HCT116 (cell line): ENCODE measurements around the gene MDFIC. TPM values are rescaled to one million over a fixed set of nuclear protein-coding genes. Genes with fewer than 3 reads are reported as not detected.

Experiments
- ATAC-seq: fragments of 200-7000 bp; cut with Tn5 transposase; 2 replicates; pipeline ENCODE4 v1.9.1; 2020; ENCODE audit warnings: mild to moderate bottlenecking, moderate library complexity
- BruUV-seq: library from RNA; stranded (reverse); fragments of 400-500 nt; replicated peaks from 2 replicates; lab custom pipeline; 2021; lab: Mats Ljungman, UMichigan
- CTCF ChIA-PET: fragments of 300-600 bp; sonication (Branson Sonifier 250); formaldehyde crosslinking; loops from one replicate; lab custom pipeline; 2021; ENCODE audit warnings: antibody characterized with exemption; lab: Charles Lee
- POLR2A ChIA-PET: fragments of 300-600, 350-600 bp; sonication (Branson Sonifier 250); formaldehyde crosslinking; loops from one replicate; lab custom pipeline; 2021; ENCODE audit warnings: antibody characterized with exemption; lab: Charles Lee
- RAD21 ChIA-PET, 2 experiments: fragments of 300-600 bp; sonication (Branson Sonifier 250); formaldehyde crosslinking; loops; one replicate each; lab custom pipeline; 2023; ENCODE audit warnings: low total read pairs in 2 of 2; ENCODE audit not compliant: uncharacterized antibody in 2 of 2, unreplicated experiment in 2 of 2, low non-redundant PET in 1 of 2; lab: Charles Lee
- DNase-seq: peaks from one replicate; pipeline ENCODE4 v3.0.0-alpha.2; 2010; ENCODE audit warnings: low read depth, low spot score
- H2AFZ ChIP-seq: fragments of 200-600 bp; shearing (Covaris generic), sonication (generic); 2 replicates; pipeline ENCODE4 v1.6.1; 2017; ENCODE audit warnings: low read depth, mixed run types, mixed read lengths, antibody characterized with exemption, low read length; ENCODE audit not compliant: poor library complexity, severe bottlenecking
- H3K27ac ChIP-seq: 2 replicates; pipeline ENCODE4 v1.5.1; 2012; ENCODE audit warnings: low read depth, low read length
- H3K27me3 ChIP-seq: fragments of 200-600 bp; sonication (generic); 2 replicates; pipeline ENCODE4 v1.6.1; 2016; ENCODE audit warnings: mixed run types, low read length, mixed read lengths; ENCODE audit not compliant: insufficient read depth
- H3K36me3 ChIP-seq, 2 experiments: fragments of 200-500 bp in 1 of 2; fragments of 200-600 bp in 1 of 2; sonication (Bioruptor generic) in 1 of 2; sonication (generic) in 1 of 2; 2 replicates each; pipeline versions ENCODE4 v1.5.1 to v1.6.1; 2014 to 2016; ENCODE audit warnings: low read length in 2 of 2, inconsistent platforms in 1 of 2, mixed read lengths in 1 of 2, mixed run types in 1 of 2; ENCODE audit not compliant: insufficient read depth in 2 of 2, control insufficient read depth in 1 of 2
- H3K4me1 ChIP-seq, 2 experiments: fragments of 200-600 bp in 1 of 2; sonication (generic) in 1 of 2; 2 replicates each; pipeline versions ENCODE4 v1.5.1 to v1.6.1; 2012 to 2017; ENCODE audit warnings: low read length in 2 of 2, inconsistent platforms in 1 of 2, mild to moderate bottlenecking in 1 of 2, mixed read lengths in 1 of 2, mixed run types in 1 of 2, moderate library complexity in 1 of 2; ENCODE audit not compliant: insufficient read depth in 2 of 2, control insufficient read depth in 1 of 2
- H3K4me2 ChIP-seq: fragments of 200-600 bp; sonication (generic); 2 replicates; pipeline ENCODE4 v1.6.1; 2017; ENCODE audit warnings: mixed run types, low read length, mixed read lengths
- H3K4me3 ChIP-seq, 2 experiments: fragments of 200-600 bp in 1 of 2; sonication (generic) in 1 of 2; replicated peaks in 1 of 2; 2 replicates each; pipeline ENCODE4 v1.5.1; 2011 to 2016; ENCODE audit warnings: low read length in 2 of 2, control low read depth in 1 of 2, low read depth in 1 of 2, mild to moderate bottlenecking in 1 of 2, mixed read lengths in 1 of 2, mixed run types in 1 of 2
- H3K79me2 ChIP-seq: fragments of 200-600 bp; sonication (generic); 2 replicates; pipeline ENCODE4 v1.6.1; 2017; ENCODE audit warnings: mild to moderate bottlenecking, mixed run types, low read length, moderate library complexity, mixed read lengths; ENCODE audit not compliant: insufficient read depth
- H3K9ac ChIP-seq: fragments of 200-600 bp; sonication (generic); 2 replicates; pipeline ENCODE4 v1.6.1; 2016; ENCODE audit warnings: low read length, mixed read lengths
- H3K9me2 ChIP-seq: fragments of 200-600 bp; sonication (generic), shearing (Covaris generic); 2 replicates; pipeline ENCODE4 v1.6.1; 2017; ENCODE audit warnings: mixed run types, mild to moderate bottlenecking, moderate library complexity; ENCODE audit not compliant: insufficient read depth
- H3K9me3 ChIP-seq, 2 experiments: fragments of 200-500 bp in 1 of 2; fragments of 200-600 bp in 1 of 2; sonication (Bioruptor generic) in 1 of 2; sonication (generic) in 1 of 2; 2 replicates each; pipeline ENCODE4 v1.6.1; 2014 to 2017; ENCODE audit warnings: low read length in 2 of 2, mixed read lengths in 2 of 2, inconsistent platforms in 1 of 2, low read depth in 1 of 2, mild to moderate bottlenecking in 1 of 2, mixed run types in 1 of 2, moderate library complexity in 1 of 2; ENCODE audit not compliant: control insufficient read depth in 1 of 2, insufficient read depth in 1 of 2
- H4K20me1 ChIP-seq: fragments of 200-600 bp; sonication (generic), shearing (Covaris generic); 2 replicates; pipeline ENCODE4 v1.6.1; 2017; ENCODE audit warnings: mixed run types, mild to moderate bottlenecking, moderate library complexity; ENCODE audit not compliant: insufficient read depth
- ATF3 ChIP-seq: IDR thresholded peaks from 2 replicates; pipeline ENCODE4 v1.6.1; 2012
- CBX3 ChIP-seq: IDR thresholded peaks from 2 replicates; pipeline ENCODE4 v1.6.1; 2012; ENCODE audit warnings: low read depth
- CEBPB ChIP-seq: IDR thresholded peaks from 2 replicates; pipeline ENCODE4 v1.6.1; 2012; ENCODE audit warnings: low read depth
- EGR1 ChIP-seq: IDR thresholded peaks from 2 replicates; pipeline ENCODE4 v1.6.1; 2012; ENCODE audit warnings: low read depth
- EZH2 ChIP-seq: fragments of 200-600 bp; sonication (generic); IDR thresholded peaks from 2 replicates; pipeline ENCODE4 v1.6.1; 2017; ENCODE audit warnings: antibody characterized with exemption, mixed run types
- EZH2phosphoT487 ChIP-seq: fragments of 200-600 bp; IDR thresholded peaks from 2 replicates; pipeline ENCODE4 v1.6.1; 2018; ENCODE audit warnings: antibody characterized with exemption, borderline replicate concordance
- POLR2A ChIP-seq: IDR thresholded peaks from 2 replicates; pipeline ENCODE4 v1.7.0; 2011; ENCODE audit warnings: borderline replicate concordance; ENCODE audit not compliant: insufficient read depth, insufficient read length; ENCODE audit errors: extremely low read depth
- POLR2AphosphoS5 ChIP-seq: IDR thresholded peaks from 2 replicates; pipeline ENCODE4 v1.6.1; 2011; ENCODE audit warnings: mild to moderate bottlenecking, low read depth, low read length, moderate library complexity
- TCF7L2 ChIP-seq: IDR thresholded peaks from 2 replicates; pipeline ENCODE4 v1.7.0; 2011; ENCODE audit warnings: borderline replicate concordance, inconsistent platforms; ENCODE audit not compliant: insufficient read depth, insufficient read length; ENCODE audit errors: extremely low read depth
- ZBTB33 ChIP-seq: IDR thresholded peaks from 2 replicates; pipeline ENCODE4 v1.6.1; 2011; ENCODE audit warnings: mild to moderate bottlenecking, low read length, moderate library complexity; ENCODE audit not compliant: insufficient replicate concordance; ENCODE audit errors: extremely low read depth
- ZNF274 ChIP-seq: fragments of 200-500 bp; sonication (Bioruptor generic); IDR thresholded peaks from 2 replicates; pipeline ENCODE4 v1.6.1; 2014; ENCODE audit warnings: mild to moderate bottlenecking, low read depth, low read length, inconsistent platforms
- intact Hi-C: fragments of 100-400 bp; cut with micrococcal nuclease; formaldehyde crosslinking; loops from 2 replicates; pipeline ENCODE4 v1.10.0; 2022
- total RNA-seq: library from RNA; stranded (reverse); gene quantifications from one replicate; pipeline ENCODE4 v1.2.1, GENCODE V29; 2021; ENCODE audit not compliant: unreplicated experiment
- TF ChIP-seq, protein P1 (sequence below): IDR thresholded peaks from 2 replicates; pipeline ENCODE4 v1.6.1; 2012; ENCODE audit warnings: low read depth
- TF ChIP-seq, protein P2 (sequence below): IDR thresholded peaks from 2 replicates; pipeline ENCODE4 v1.6.1; 2012

The MDFIC gene
- total RNA-seq, 1 experiment from 2014 or later: 8.3 TPM

DNA sequence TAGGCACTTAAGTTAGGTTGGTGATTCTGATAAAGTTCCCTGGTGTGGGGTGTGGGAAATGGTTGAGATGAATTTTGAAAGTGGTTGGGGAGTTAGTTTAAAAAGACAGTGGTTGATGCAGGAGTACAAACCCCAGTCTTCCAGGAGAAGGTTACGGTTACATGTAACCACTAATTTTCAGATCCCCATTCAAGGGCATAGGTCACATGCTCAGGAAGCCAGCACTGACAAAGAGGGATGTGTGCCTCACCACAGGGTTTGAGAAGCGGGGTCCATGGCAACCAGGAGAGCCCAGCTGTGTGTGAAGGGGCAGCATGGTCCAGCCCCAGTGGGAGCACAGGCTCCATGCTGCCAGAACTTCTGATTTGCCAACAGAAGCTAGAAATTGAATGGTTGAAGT, 144.2 kb downstream of the MDFIC start:
- ChIA-PET POLR2A (no interaction called here), RAD21 (no interaction called here), CTCF (no interaction called here)
- no peak for TF ChIP-seq EZH2
- no peak for TF ChIP-seq POLR2AphosphoS5
- TF ChIP-seq ATF3: no peak
- no peak for TF ChIP-seq EZH2phosphoT487
- TF ChIP-seq, protein P1, sequence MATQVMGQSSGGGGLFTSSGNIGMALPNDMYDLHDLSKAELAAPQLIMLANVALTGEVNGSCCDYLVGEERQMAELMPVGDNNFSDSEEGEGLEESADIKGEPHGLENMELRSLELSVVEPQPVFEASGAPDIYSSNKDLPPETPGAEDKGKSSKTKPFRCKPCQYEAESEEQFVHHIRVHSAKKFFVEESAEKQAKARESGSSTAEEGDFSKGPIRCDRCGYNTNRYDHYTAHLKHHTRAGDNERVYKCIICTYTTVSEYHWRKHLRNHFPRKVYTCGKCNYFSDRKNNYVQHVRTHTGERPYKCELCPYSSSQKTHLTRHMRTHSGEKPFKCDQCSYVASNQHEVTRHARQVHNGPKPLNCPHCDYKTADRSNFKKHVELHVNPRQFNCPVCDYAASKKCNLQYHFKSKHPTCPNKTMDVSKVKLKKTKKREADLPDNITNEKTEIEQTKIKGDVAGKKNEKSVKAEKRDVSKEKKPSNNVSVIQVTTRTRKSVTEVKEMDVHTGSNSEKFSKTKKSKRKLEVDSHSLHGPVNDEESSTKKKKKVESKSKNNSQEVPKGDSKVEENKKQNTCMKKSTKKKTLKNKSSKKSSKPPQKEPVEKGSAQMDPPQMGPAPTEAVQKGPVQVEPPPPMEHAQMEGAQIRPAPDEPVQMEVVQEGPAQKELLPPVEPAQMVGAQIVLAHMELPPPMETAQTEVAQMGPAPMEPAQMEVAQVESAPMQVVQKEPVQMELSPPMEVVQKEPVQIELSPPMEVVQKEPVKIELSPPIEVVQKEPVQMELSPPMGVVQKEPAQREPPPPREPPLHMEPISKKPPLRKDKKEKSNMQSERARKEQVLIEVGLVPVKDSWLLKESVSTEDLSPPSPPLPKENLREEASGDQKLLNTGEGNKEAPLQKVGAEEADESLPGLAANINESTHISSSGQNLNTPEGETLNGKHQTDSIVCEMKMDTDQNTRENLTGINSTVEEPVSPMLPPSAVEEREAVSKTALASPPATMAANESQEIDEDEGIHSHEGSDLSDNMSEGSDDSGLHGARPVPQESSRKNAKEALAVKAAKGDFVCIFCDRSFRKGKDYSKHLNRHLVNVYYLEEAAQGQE: no peak
- TF ChIP-seq TCF7L2: no peak
- TF ChIP-seq CEBPB: no peak
- TF ChIP-seq ZNF274: no peak
- TF ChIP-seq, protein P2, sequence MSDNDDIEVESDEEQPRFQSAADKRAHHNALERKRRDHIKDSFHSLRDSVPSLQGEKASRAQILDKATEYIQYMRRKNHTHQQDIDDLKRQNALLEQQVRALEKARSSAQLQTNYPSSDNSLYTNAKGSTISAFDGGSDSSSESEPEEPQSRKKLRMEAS: no peak
- no peak for TF ChIP-seq POLR2A
- no peak for TF ChIP-seq CBX3
- no peak for TF ChIP-seq ZBTB33
- TF ChIP-seq EGR1: no peak
- intact Hi-C loops: no loop called here
- no peaks in the 10 kb centered on the region for H4K20me1 ChIP-seq
- H3K36me3 ChIP-seq: no peaks in the 10 kb centered on the region
- DNase-seq (no peak), ATAC-seq (no peak)
- H3K9me3 ChIP-seq: no peaks in the 10 kb centered on the region
- no peak overlapping the region for H3K4me3 ChIP-seq
- no peak overlapping the region for H3K4me2 ChIP-seq
- no TSS peak for BruUV-seq
- no peak overlapping the region for H2AFZ ChIP-seq
- no peak overlapping the region for H3K9ac ChIP-seq
- H3K27me3 ChIP-seq: no peaks in the 10 kb centered on the region
- H3K4me1 ChIP-seq: no peaks in the 10 kb centered on the region
- no peak overlapping the region for H3K27ac ChIP-seq
- H3K79me2 ChIP-seq: no peaks in the 10 kb centered on the region
- 0 out of 2 replicates have a peak, but pooled peaks cover 4% of the 10 kb centered on the region for H3K9me2 ChIP-seq
